ENCODE data around the gene HBS1L. TPM values are rescaled to one million over a fixed set of nuclear protein-coding genes. Genes with fewer than 3 reads are reported as not detected.

The HBS1L gene
- total RNA-seq, 3 donors from 2014 or later (not counting 1 experiment from before 2014, with no cell fraction given), result 75.3 to 82.2 (median 80.1) TPM

DNA sequence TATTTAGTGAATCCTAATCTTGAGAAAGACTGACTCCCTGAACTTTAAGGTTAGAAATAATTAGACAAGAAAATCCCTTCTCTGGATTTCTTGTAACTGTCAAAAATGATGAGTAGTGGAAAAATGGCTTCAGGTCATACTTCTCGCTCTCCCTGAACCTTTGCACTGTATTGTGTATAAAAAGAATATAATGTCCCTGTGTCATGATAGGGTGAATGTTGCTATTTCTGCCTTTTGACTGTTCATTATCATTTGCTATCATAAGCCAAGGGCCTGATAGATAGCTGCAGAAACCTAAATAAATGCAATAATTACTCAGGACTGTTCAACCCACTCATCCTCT, 144.1 kb downstream of the HBS1L start:
- H3K9me3 ChIP-seq (ENCODE audit: control insufficient read depth, insufficient read depth, low read length), result no peaks in the 10 kb centered on the region
- ATAC-seq, result no peak
- no peak for TF ChIP-seq CTCF (IDR thresholded peaks at IDR 0.05)
- H3K36me3 ChIP-seq (ENCODE audit: control insufficient read depth, insufficient read depth, low read length), result no peaks in the 10 kb centered on the region
- no peak overlapping the region for H3K4me3 ChIP-seq (ENCODE audit: low read length)
- peaks cover 0 to 12% of the 10 kb centered on the region in 2 donors for H3K27me3 Mint-ChIP-seq (ENCODE audit: low read depth in 2 of 2)
- no peak for DNase-seq
- no peak overlapping the region for H3K4me3 Mint-ChIP-seq
- peaks cover 2% of the 10 kb centered on the region for H3K27me3 ChIP-seq (ENCODE audit: control insufficient read depth, insufficient read depth, low read length)
- no peaks in the 10 kb centered on the region for H3K9me3 Mint-ChIP-seq
- H3K27ac ChIP-seq (ENCODE audit: low read length), result no peak overlapping the region
- no peaks in the 10 kb centered on the region for H3K36me3 Mint-ChIP-seq
- H3K27ac Mint-ChIP-seq, result no peak overlapping the region
- H3K4me1 Mint-ChIP-seq, result no peaks in the 10 kb centered on the region
- WGBS (ENCODE audit: insufficient coverage), result 100% methylated on average over 1 of the region's 1 CpG
- intact Hi-C loops (cut with micrococcal nuclease), result no loop called here
- H3K4me1 ChIP-seq (ENCODE audit: control insufficient read depth, insufficient read depth, low read length), result no peaks in the 10 kb centered on the region

Other genes with a start within 250 kb of the HBS1L start
- gene ALDH8A1, start 104.7 kb downstream of the HBS1L start, total RNA-seq, result 1 to 10 TPM in 2 of 3 donors, under 1 TPM in 1; 0.75 to 3.0 (median 1.8) TPM
- gene MYB, start 126.5 kb upstream of the HBS1L start, total RNA-seq, result 1 to 10 TPM in 2 of 3 donors, under 1 TPM in 1; 0.40 to 3.5 (median 1.3) TPM